Endodermal cell (in vitro differentiated cells): Measurements from ENCODE around the gene MACROD1. TPM values are rescaled to one million over a fixed set of nuclear protein-coding genes. Genes with fewer than 3 reads are reported as not detected.
A peak's percentile ranks its signal among the peaks of the same experiment; 100 is the strongest.

ENCODE experiments used
- DNase-seq: peaks from one replicate; pipeline ENCODE4 v3.0.0-alpha.2; 2017
- H3K27ac ChIP-seq: 2 replicates; pipeline ENCODE4 v1.5.1; 2013; ENCODE audit warnings: mild to moderate bottlenecking, low read depth, low read length, moderate library complexity
- H3K27me3 ChIP-seq: 2 replicates; pipeline ENCODE4 v1.6.1; 2013; ENCODE audit warnings: mild to moderate bottlenecking, low read length, moderate library complexity; ENCODE audit not compliant: insufficient read depth, control insufficient read depth, poor library complexity, severe bottlenecking
- H3K36me3 ChIP-seq: 2 replicates; pipeline ENCODE4 v1.7.0; 2013; ENCODE audit warnings: mild to moderate bottlenecking, low read length, moderate library complexity; ENCODE audit not compliant: control insufficient read depth, insufficient read depth
- H3K4me1 ChIP-seq: one replicate; pipeline ENCODE4 v1.7.0; 2013; ENCODE audit warnings: low read length; ENCODE audit not compliant: control insufficient read depth, insufficient read depth
- H3K4me3 ChIP-seq: 2 replicates; pipeline ENCODE4 v1.5.1; 2013; ENCODE audit warnings: mild to moderate bottlenecking, low read length, moderate library complexity
- H3K9ac ChIP-seq: 2 replicates; pipeline ENCODE4 v1.6.1; 2013; ENCODE audit warnings: mild to moderate bottlenecking, low read length, moderate library complexity; ENCODE audit not compliant: poor library complexity, severe bottlenecking; ENCODE audit errors: extremely low read depth
- H3K9me3 ChIP-seq: 2 replicates; pipeline ENCODE4 v1.6.1; 2013; ENCODE audit warnings: mild to moderate bottlenecking, low read length, moderate library complexity; ENCODE audit not compliant: control insufficient read depth
- H3K27ac Mint-ChIP-seq: 2 replicates; pipeline ENCODE4 v1.8.0; 2020; ENCODE audit warnings: mixed read lengths
- H3K27me3 Mint-ChIP-seq: 2 replicates; pipeline ENCODE4 v1.8.0; 2021; ENCODE audit warnings: mild to moderate bottlenecking, mixed read lengths; ENCODE audit not compliant: insufficient read depth
- H3K36me3 Mint-ChIP-seq: 2 replicates; pipeline ENCODE4 v1.8.0; 2020; ENCODE audit warnings: low read depth, mixed read lengths
- H3K4me1 Mint-ChIP-seq: 2 replicates; pipeline ENCODE4 v1.8.0; 2020; ENCODE audit warnings: mixed read lengths
- H3K4me3 Mint-ChIP-seq: 2 replicates; pipeline ENCODE4 v1.8.0; 2020; ENCODE audit warnings: mild to moderate bottlenecking, moderate library complexity, mixed read lengths
- H3K9me3 Mint-ChIP-seq: 2 replicates; pipeline ENCODE4 v1.8.0; 2020; ENCODE audit warnings: mild to moderate bottlenecking, mixed read lengths
- WGBS, 2 experiments: methylation state at CpG; one replicate each; pipeline versions ENCODE4 v1.1.5 to v1.1.7; 2013; ENCODE audit warnings: missing lambda C conversion rate in 2 of 2, mixed read lengths in 1 of 2; ENCODE audit not compliant: insufficient coverage in 1 of 2, insufficient read length in 1 of 2; 5-methylcytosine and 5-hydroxymethylcytosine counted together
- total RNA-seq, 2 donors: library from RNA; stranded (reverse); fragmentation: NEBNext Ultra II Directional in 1 of 2; extraction: Animal tissue kit (Norgen Biotek cat#: 25700) in 1 of 2; gene quantifications; 2 replicates in 1 of 2; 3 replicates in 1 of 2; pipeline ENCODE4 v1.2.1, GENCODE V29; 2021
- TF ChIP-seq, protein P1 (sequence below): fragments of 200-600 bp; sonication (generic); conservative IDR thresholded peaks from 2 replicates; pipeline ENCODE4 v1.5.0; 2021; ENCODE audit warnings: antibody characterized with exemption, mild to moderate bottlenecking

Gene MACROD1
- total RNA-seq, 2 donors from 2014 or later: 23.0 to 41.9 TPM

DNA sequence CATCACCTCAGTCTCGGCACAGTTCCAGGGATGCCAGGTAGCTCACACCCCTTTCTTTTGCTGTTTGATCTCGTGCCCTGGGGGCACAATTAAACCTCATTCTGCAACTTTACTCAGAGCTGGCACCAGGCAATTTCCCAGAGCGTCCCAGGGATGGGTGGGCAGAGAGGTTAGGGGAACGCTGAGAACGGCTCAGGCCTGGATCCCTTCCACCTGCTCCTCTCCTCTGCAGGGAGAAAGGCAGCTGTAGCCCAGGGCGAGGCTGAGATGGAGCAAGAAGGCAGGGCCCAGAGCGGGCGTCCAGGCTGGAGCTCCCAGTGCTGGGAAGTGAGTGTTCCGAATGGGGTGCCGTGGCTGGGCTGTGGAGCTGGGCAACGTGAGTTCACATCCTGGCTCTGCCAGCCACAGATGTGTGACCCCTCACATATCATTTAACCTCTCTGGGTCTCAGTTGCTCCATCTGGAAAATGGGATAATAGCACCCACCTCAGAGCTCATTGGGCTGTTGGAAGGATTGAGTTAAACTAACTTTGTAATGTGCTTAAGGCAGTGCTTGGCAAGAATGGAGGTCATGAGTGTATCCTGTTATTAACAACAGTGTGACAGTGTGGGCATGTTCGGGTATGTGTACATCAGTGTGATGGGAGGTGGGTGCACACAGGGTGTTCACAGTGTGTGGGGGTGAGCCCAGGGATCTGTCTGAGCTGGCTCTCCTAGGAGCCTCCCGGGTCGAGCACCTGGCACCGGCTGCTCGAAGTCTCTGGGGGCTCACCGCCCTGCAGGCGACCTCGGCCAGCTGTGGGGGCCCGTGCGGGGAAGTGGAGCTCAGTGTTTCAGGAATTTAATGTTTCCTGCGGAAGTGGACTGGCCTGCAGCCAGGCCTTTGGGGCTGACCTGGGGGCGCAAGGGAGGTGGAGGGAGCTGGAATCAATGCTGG, 164.2 kb downstream of the MACROD1 start:
- Mint-ChIP-seq H3K4me1 (peaks cover 5% of the 10 kb centered on the region), H3K36me3 (peaks cover 14% of the 10 kb centered on the region), H3K9me3 (no peaks in the 10 kb centered on the region), H3K27me3 (peaks cover 60% of the 10 kb centered on the region), H3K27ac (no peak overlapping the region), H3K4me3 (no peak overlapping the region)
- H3K27me3 ChIP-seq: peaks cover 30% of the 10 kb centered on the region
- no peaks in the 10 kb centered on the region for H3K9me3 ChIP-seq
- H3K9ac ChIP-seq: no peak overlapping the region
- no peaks in the 10 kb centered on the region for H3K4me1 ChIP-seq
- no peak overlapping the region for H3K4me3 ChIP-seq
- DNase-seq: no peak
- TF ChIP-seq, protein P1, sequence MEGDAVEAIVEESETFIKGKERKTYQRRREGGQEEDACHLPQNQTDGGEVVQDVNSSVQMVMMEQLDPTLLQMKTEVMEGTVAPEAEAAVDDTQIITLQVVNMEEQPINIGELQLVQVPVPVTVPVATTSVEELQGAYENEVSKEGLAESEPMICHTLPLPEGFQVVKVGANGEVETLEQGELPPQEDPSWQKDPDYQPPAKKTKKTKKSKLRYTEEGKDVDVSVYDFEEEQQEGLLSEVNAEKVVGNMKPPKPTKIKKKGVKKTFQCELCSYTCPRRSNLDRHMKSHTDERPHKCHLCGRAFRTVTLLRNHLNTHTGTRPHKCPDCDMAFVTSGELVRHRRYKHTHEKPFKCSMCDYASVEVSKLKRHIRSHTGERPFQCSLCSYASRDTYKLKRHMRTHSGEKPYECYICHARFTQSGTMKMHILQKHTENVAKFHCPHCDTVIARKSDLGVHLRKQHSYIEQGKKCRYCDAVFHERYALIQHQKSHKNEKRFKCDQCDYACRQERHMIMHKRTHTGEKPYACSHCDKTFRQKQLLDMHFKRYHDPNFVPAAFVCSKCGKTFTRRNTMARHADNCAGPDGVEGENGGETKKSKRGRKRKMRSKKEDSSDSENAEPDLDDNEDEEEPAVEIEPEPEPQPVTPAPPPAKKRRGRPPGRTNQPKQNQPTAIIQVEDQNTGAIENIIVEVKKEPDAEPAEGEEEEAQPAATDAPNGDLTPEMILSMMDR: no peak
- H3K36me3 ChIP-seq: peaks cover 11% of the 10 kb centered on the region
- no peak overlapping the region for H3K27ac ChIP-seq
- 83 to 92% methylated on average over 9 to 23 of the region's 23 CpGs for WGBS, 2 experiments

DNA sequence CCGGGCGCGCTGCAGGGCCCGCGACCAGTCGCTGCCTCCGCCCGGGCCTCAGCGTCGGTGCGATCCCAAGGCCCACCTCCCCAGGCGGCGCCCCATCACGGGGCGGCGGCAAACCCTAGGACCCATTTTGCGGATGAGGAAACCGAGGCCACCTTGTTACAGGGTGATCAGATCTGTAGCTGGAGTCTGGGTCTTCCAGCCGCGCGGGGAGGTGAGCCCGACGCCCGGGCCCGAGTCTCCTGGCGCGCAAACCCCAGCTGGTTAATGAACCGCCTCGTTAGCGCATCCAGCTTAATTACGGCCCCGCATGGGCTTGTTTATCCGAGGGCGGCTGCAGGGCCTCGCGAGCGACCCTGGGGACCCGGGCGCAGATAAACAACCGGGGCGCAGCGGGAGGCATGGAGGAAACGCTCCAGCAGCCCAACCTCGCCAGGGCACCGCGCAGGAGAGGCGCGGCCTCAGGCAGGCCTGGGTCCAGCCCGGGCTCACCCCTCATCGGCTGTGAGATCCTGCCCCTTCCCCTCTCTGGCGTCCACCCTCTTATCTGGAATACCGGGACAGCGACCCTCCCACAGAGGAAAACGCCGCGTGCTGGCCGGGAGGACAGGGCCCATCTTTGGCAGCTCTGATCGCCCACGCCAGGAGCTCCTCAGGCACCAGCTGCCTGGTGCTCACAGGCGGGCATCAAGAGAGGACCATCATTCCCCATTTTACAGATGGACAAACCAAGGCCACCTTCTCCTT, 165.0 kb downstream of the MACROD1 start:
- TF ChIP-seq, protein P1: peak; percentile 8
- H3K27ac Mint-ChIP-seq: no peak overlapping the region
- H3K27ac ChIP-seq: no peak overlapping the region
- H3K36me3 ChIP-seq: peaks cover 14% of the 10 kb centered on the region
- 69 to 76% methylated on average over 42 to 60 of the region's 60 CpGs for WGBS, 2 experiments
- no peak for DNase-seq
- no peak overlapping the region for H3K4me3 ChIP-seq
- no peak overlapping the region for H3K9ac ChIP-seq
- peaks cover 51% of the 10 kb centered on the region for H3K27me3 Mint-ChIP-seq
- no peak overlapping the region for H3K4me3 Mint-ChIP-seq
- no peaks in the 10 kb centered on the region for H3K9me3 ChIP-seq
- H3K27me3 ChIP-seq: peaks cover 22% of the 10 kb centered on the region
- no peaks in the 10 kb centered on the region for H3K9me3 Mint-ChIP-seq
- H3K4me1 ChIP-seq: no peaks in the 10 kb centered on the region
- peaks cover 19% of the 10 kb centered on the region for H3K36me3 Mint-ChIP-seq
- peaks cover 4% of the 10 kb centered on the region for H3K4me1 Mint-ChIP-seq

DNA sequence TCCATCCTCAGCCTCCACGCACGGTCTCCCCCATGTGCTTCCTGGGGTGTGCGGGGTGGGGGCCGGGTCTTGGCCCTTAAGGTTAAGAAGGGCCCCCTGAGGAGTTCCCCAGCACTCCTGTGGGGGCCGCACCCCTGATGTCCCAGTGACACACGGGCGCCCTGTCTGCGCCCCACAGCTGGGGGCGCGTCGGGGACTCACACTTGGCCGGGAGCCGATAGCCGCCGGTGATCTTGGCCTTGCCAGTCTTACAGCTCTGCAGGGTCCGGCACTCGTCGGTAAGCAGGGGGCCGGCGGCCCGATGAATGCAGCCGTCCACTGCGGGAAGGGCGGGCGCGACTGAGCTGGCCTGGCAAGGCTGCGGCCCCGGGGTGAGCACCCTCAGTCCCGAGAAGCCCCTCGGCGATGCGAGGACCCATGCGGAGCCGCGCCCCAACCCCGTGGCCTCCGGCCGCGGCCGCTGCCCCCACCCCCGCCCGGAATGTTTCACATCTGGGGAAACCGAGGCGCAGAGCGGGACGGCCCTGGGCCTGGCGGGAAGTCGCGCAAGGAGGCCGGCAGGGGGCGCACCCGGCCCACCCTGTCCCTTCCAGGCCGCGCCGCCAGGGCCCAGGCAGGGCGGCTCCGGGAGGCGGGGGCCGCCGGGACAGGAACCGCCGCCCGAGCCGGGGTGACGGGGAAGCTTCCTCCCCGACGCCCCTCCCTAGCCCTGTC, 165.7 kb downstream of the MACROD1 start:
- H3K4me1 ChIP-seq: no peaks in the 10 kb centered on the region
- Mint-ChIP-seq H3K4me3 (peak overlapping the region; percentile 40), H3K27me3 (peaks cover 44% of the 10 kb centered on the region), H3K27ac (no peak overlapping the region), H3K4me1 (peaks cover 4% of the 10 kb centered on the region), H3K36me3 (peaks cover 21% of the 10 kb centered on the region), H3K9me3 (no peaks in the 10 kb centered on the region)
- 3 to 9% methylated on average over 25 to 67 of the region's 67 CpGs for WGBS, 2 experiments
- no peak overlapping the region for H3K27ac ChIP-seq
- H3K36me3 ChIP-seq: peaks cover 18% of the 10 kb centered on the region
- peaks cover 15% of the 10 kb centered on the region for H3K27me3 ChIP-seq
- no peaks in the 10 kb centered on the region for H3K9me3 ChIP-seq
- TF ChIP-seq, protein P1: peak; percentile 93
- H3K4me3 ChIP-seq: no peak overlapping the region
- peak; percentile 91 for DNase-seq
- no peak overlapping the region for H3K9ac ChIP-seq
